Activated CD4-positive, alpha-beta T cell treated with anti-CD3 and anti-CD28 coated beads, Interleukin-2, amount 50 U/mL, for 48 hours (primary cell): ENCODE data around the gene XCL2.

Source experiments
- DNase-seq, 2 experiments: peaks; one replicate each; pipeline ENCODE4 v3.0.0-alpha.2; 2020

Gene XCL2

GRCh38 chr1:168512864-168513595 lies 30.8 kb downstream of the XCL2 start:
- DNase-seq = no peak

GRCh38 chr1:168509875-168510791 lies 33.7 kb downstream of the XCL2 start:
- no peak for DNase-seq

- no peak for DNase-seq
Observed at GRCh38 chr1:168509210-168509609, 34.6 kb downstream of the XCL2 start.

- no peak for DNase-seq
Observed at GRCh38 chr1:168507828-168508227, 36.0 kb downstream of the XCL2 start.

DNA sequence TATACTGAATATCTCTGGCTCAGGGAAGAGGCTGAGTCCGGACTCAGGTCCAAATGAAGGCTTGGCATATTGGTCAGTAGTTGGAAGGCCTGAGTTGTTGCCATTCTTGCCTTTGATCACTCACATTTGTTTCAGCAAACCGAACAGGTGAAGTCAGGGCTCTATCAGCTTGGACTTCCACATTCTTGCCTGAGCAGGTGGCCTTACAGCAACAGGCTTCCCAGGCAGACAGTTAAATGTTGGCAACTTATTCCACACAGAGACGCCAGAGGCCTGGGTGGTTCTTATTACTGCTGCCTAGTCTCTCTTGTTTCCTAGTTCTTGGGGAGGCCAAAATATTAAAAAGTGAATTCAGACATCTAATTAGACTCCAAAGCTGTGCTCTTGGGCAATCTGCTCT lies 36.6 kb downstream of the XCL2 start:
- no peak for DNase-seq

GRCh38 chr1:168506204-168506819 lies 37.5 kb downstream of the XCL2 start:
- DNase-seq = no peak

- no peak for DNase-seq
Observed at GRCh38 chr1:168505006-168505405, 38.8 kb downstream of the XCL2 start.

DNA sequence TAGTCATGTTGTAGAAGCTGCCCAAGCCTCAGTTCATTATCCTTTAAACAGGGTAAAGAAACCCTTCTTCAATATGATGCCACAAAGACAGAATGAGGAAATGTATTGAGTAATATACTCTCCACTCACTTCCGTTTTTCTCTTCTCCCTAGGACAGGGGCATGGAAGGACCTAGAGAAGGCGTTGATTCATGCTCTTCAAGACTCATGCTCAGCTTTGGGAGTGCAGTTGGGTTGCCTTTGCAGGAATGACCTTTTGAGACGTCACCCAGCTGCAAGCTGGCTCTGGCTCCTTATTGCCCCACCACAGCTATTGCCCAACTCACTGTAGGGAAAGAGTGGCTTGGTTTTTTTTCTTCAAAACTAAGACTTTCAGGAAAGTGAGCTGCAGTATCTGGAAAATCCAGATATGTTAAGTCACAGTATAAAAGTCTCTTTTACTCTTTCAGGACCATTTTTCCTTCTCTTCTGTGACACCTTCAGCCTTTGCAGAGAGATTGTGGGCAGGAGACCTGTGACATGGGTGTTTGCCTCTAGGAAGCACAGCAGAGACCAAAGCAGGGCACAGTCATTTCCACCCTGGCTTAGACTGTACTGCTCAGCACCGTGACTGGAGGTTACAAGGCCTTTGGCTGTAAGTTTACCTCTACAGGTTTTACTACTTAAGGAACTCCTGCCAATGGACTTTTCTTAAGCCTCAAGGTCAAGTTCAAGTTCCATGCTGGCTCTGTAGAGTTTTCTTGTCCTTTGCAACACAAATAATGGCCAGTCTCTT lies 39.5 kb downstream of the XCL2 start:
- no peak for DNase-seq

GRCh38 chr1:168499688-168500049 lies 44.1 kb downstream of the XCL2 start:
- no peak for DNase-seq

GRCh38 chr1:168498956-168499687 lies 44.7 kb downstream of the XCL2 start:
- DNase-seq = no peak

DNA sequence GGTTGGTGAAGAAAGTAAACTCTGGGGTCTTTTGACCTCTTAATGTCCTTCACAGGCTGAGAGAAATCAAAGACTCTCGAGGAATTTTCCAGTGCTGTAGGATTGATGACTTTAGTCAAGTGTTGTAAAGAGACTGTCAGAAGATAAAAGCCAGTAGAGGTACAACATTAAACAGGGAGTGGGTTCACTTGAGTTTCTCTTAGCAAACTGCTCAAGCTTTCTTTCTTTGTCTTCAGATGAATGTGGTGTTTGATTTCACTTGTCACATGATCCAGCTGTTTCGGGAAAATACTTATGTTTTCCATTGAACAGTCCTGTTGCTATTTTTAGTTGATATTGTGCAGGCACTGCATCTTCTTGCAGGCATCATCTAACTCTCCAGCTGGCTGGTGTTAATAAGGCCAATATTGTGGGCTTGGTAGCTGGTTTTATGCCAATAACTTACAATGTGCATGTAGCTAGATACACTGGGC lies 45.6 kb downstream of the XCL2 start:
- no peak for DNase-seq

- DNase-seq = no peak
Observed at GRCh38 chr1:168497376-168497950, 46.3 kb downstream of the XCL2 start.

- no peak for DNase-seq
Observed at GRCh38 chr1:168491527-168492164, 52.2 kb downstream of the XCL2 start.
